Hematopoietic multipotent progenitor cell treated with erythropoietin and hydrocortisone succinate and interleukin-3 and kit ligand, for 6 days (in vitro differentiated cells): ENCODE data around the gene CHRM5.

Experiments
- DNase-seq: peaks from one replicate; pipeline ENCODE4 v3.0.0-alpha.2; 2015

The CHRM5 gene, protein sequence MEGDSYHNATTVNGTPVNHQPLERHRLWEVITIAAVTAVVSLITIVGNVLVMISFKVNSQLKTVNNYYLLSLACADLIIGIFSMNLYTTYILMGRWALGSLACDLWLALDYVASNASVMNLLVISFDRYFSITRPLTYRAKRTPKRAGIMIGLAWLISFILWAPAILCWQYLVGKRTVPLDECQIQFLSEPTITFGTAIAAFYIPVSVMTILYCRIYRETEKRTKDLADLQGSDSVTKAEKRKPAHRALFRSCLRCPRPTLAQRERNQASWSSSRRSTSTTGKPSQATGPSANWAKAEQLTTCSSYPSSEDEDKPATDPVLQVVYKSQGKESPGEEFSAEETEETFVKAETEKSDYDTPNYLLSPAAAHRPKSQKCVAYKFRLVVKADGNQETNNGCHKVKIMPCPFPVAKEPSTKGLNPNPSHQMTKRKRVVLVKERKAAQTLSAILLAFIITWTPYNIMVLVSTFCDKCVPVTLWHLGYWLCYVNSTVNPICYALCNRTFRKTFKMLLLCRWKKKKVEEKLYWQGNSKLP

DNA sequence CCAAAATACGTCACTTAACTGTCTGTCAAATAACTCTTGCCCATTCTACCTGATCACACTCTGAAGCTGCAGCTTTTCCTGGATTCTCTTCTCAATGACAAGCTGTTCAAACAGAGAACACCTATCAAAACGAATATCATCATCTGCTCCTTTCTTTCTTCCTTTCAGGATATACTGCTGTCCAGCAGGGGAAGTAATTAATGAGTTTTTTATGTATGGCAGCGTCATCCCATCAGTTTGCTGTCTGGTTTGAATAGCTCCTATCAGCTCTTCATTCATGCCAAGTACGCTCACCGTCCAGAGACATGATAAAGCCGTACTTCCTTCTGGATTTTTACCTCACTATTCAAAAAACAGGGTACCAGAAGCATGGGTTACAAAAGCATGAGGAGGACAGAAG lies at the start of gene CHRM5:
Gene CHRM5 (plus strand): TSS at position 274 of the 400 bp plus-strand sequence. CDS start 94,221 bp downstream, outside the sequence.
- no peak for DNase-seq

DNA sequence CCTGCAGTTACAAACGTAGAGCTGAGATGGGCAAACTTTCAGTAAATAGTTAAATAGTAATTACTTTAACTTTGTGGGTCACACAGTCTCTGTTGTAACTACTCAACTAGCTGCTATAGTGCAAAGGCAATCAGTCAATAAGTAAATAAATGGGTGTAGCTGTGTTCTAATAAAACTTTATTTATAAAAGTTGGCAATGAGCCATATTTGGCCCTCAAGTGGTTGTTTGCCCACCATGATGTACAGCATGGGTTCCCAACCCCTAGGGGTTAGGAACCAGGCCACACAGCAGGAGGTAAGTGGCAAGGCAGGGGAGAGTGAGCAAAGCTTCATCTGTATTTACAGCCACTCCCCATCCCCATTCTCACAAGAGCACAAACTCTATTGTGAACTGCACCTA lies 44.9 kb upstream of the CHRM5 start:
- no peak for DNase-seq

DNA sequence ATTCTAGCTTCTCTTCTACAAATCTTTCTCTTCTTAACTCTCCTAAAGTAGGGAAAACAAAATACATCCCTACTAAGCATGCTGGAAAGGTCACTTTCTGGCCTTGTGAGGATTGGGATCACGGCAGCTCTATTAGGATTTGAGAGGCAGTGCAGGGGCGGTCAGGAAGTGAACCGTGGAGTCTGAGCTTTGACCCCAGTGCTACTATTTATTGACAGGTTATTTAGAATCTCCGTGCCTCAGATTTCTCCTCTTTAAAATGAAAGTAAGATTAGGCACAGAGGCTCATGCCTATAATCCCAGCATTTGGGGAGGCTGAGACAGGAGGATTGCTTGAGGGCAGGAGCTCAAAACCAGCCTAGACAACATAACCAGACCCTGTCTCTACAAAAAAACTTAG lies 42.0 kb upstream of the CHRM5 start:
- DNase-seq, result no peak

DNA sequence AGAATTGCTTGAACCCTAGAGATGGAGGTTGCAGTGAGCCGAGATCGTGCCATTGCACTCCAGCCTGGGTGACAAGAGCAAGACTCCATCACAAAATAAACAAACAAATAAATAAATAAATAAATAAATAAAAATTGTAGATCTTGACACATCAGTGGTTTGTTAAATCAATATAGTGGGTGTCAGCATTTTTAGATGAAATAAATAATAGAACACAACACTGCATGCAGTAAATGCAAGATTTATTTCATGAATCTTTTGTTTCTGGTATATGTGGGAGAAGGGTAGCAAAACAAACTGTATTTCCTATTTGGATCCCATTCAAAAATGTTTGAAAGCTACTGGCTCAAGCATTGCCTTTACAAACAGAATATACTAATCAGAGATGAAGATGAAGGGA lies 35.6 kb upstream of the CHRM5 start:
- no peak for DNase-seq

DNA sequence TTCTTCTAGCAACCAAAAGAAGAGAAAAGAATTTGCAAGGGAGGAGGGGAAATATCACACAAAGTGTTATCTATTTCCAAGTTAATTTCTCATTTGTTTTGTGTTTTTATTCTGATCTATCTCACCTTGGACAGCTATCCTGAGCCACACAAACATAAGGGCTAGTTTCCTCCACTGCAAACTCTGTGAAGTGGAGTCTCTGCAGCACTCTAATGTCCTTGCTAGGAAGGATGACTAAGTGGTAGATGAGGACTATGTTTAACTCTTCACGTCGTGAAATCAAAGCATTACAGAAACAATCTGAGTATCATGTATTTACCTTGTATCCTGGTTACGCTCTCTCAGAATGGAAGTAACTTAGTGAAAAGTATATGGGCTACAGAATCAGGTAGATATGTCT lies 33.9 kb upstream of the CHRM5 start:
- DNase-seq, result no peak

DNA sequence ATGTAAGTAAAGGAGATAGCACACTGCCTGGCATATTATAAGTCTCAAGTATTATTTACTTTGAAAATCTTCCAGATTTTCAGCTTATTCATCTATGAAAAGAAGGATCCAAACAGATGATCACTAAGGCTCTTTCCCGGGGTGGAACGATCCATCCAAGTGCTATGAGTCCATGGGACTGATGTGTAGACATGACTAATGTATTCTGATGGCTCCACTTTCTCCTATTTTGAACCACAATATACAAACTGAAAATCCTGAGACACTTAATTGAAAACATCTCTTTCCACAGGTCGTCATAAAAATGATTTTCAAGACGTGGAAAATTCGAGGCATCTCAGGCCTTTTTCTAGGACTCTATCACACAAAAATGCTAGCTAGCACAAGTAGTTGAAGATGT lies 33.4 kb upstream of the CHRM5 start:
- no peak for DNase-seq

DNA sequence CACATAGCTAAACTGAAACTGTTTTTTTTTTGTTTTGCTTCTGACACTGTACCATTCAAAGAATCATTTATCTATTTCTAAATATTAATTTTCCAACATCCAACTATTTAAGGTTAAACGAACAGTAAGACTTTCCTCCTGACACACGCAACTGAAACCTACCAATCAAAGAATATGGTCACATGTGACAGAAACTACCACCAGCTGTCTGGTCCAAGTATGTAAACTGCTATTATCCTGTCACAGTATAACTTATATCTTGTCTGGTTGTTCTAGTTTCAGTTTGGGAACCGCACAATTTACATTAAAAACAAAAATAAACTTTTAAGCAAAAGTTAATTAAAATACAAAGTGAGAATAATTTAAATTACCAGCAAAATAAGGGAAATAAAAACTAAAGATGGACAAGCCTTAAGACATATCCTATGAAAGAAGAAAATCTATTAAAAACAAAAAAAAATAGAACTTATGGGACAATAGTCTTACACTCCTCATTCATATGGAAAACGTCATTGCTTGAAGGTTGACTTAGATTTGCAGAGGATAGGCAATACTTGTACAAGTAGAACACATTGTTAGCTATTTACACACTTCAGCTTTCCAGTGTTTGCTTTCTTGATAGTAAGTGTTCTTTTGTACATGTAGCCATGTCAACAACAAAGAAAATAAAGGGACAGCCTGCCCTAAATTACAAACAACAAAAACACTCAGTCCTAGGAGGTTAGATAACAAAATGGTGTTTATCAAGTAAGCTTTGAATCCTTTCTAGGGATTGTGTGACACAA lies 26.8 kb upstream of the CHRM5 start:
- DNase-seq, result no peak

DNA sequence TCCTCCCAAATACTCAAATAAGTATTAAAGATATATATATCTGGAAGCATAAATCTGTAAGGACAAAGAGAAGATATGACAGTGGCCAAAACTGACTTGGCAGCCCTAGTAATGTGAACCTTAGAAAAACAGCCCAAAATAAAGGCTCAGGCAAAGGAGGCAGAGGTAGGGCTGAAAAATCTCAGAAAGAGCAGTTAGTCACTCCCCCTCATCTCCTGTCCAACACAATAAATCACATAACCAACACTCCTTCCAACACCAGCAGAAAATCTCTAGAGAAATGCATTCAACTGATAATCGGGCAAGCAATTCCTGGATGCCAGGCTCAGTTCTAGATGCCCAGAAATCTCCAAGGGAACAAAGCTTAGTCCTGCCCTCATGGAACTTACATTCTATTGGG lies 22.1 kb upstream of the CHRM5 start:
- DNase-seq, result no peak

DNA sequence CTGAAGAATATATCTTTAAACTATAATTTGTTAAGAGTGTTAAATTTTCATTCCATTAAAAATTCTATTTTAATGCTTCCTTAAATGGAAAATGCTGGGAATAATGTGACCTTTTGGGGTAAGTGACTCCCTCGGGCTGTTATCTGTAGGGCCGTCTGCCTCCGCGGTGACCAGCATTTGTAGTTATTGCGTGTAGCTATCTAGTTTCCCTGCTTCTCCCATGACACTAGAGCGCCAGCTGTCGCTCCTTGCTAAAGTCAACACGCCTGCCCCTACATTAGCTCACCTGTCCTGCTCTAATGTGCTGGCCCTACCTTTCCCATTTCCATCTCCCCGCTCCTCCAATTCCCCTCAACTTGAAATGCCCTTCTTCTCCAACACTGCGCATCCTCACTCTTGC lies 12.4 kb upstream of the CHRM5 start:
- DNase-seq, result peak; percentile 87

DNA sequence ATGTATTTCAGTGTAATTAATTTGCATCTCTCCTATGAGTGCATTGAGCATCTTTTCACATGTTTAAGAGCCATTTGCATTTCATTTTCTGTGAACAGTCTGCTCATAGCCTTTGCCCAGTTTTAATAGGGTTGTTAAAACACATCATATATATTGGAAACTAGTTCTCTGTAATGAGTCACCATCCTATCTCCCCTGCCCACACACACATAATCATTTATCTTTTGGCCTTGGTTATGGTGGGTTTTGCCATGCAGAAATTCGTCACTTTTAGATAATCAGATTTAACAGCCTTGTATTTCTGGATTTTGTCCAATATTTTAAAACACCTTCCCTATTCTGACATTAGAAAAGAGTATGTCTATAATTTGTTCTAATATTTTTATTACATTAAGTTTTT lies 11.9 kb upstream of the CHRM5 start:
- peak; percentile 89 for DNase-seq

DNA sequence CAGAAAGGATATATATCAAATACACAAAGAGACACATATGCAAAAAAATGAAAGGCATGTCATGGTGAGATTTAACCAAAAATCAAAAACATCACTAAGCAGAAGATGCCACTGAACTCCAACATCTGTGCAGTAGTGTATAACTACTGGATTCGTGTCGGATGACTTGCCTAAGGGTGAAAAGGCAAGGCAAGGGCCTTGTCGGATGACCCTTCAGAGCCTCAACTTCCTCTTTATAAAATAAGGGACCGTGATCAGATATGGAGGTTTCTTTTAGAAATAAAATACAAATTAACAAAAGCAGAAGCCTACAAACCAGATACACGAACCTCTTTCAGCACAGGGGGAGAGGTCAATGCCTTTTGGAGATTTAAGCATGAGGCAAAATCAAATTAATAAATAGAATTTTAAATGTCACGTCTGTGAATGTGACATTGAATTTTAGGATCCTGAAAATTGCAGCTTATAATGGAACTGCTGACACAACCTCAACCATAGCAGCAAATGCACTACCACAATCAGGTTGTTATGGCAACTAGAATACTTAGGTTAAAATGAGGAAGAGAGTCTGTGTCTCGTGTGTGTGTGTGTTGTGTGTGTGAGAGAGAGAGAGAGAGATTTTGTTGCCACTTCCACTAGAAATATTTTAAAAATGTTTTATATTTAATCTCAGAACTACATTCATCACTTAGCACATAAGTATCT lies 8.3 kb upstream of the CHRM5 start:
- DNase-seq, result peak; percentile 69

DNA sequence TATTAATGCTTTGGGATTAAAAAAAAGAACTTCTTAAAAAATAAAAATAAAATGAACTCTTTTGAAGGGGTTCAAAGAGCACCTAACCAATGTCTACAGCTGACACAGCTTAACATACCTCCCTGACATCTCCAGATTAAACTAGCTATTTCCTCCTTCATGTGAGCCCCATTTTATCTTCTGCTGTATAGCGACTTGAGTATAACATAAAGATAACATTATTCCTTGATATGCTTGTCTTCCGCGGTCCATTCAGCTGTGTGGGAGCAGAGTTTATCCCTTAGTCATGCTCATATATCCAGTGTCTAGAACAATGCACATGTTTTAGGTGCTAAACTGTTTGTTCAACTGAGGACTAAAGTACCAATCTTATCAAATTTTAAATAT lies 7.8 kb upstream of the CHRM5 start:
- DNase-seq, result peak; percentile 64

DNA sequence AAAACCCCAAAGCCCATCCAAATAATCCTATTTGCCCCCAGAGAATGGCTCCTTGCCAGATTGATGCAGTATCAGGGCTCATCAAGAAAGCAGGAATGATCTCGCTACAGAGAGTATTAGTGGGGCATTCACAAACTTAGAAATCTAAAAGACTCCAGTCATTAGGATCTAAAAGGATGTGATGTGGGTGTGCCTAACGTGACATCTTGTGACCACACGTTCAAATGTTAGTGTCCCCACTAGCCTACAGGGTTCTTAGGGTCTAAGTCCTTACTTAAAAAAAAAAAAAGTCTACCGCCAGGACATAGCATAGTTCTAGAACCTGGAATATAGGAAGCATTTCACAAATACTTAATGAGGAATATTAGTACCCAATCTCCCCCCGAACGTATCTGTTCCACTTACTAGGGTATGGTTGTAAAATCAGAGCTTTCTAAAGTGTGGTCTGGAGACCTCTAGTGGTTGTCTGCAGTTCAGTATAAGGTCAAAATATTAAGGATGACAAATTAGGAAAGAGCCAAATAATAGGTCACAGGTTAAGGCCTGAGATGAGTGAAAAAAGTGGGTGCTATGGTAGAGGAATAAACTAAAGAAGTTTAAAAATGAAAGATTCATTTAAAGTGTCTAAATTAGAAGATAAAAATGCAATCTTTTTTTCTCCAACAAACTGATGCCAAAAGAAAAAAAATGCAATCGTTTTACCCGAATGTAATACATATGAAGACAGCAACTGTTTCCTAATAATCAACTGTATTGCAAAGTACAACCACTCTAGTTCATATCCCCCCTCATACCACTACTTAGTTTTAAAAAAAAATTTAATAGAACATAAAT lies 4.2 kb upstream of the CHRM5 start:
- DNase-seq, result peak; percentile 79

DNA sequence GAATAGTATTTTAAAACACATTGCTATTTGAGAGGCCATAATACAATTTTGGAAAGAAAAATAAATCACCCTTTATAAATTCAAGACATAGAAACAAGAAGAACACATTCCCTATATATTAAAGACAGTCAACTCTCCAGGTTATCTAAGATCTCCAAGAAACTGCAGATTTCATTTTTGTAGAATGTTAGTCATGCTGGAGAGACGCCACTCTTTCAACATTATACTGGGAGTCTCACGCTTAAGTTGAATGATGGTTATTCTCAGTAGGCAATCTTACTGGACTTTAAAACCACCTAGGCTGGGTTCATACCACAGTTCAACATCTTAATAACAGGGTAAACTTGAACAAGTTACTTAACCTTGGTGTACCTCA lies 3.6 kb upstream of the CHRM5 start:
- DNase-seq, result no peak

DNA sequence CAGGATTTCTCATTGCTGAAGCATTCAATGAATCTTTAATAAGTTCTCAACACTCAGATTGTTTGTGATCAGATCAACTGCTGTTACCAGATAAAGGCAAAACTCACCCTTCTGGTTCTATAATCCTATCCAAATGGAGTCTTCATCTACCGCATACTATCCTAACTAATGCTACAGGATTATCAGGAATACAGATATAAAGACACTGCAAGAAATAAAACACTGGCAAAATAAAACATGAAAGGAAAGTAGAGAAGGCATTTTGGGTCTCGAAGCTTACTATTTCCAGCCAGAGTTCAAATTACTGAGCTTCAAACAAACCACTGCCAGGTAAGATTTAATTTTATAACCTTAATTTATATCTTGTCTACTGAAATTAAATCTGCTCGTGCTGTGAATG lies 524 bp downstream of the CHRM5 start:
- DNase-seq, result no peak

DNA sequence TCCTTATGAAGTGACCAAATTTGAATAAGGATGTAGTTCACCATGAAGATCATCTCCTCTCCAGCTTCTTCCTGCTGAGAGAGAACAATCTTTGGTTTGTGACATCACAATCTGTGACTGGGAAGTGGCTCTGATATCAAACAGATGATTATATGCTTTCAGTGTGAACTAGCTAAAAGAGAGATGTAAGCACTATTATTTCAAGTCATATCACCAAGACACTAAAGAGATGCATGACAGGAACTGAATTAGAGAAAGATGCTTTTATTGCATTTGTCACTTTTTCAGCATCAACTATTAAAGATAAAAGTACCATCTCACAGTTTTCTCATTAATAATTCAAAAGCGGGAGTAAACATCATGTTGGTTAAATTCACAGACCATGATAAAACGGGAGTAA lies 3.5 kb downstream of the CHRM5 start:
- DNase-seq, result no peak

DNA sequence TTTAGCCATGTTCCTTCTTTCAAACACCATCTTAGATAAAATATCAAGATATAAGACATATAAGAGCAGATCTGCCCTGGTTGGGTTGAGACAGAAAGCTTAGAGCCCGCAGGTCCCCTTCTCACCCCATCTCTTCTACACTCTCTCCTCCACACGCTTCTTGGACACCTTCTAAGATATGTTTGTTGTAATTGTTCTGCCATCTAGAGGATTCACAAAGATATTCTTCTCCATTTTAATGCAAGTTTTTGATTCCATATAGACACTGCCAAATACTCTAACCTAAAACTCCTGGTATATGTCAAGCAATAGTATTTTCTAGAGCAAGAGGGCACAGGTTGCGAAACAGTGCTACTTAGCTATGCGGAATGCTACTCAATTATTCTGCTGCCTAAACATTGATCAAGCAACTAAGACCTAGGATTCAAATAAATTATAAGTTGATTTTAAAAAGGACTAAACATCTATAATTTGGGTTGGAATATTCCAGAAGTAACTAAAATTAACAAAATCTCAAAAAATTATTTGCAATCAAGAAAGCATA lies 6.8 kb downstream of the CHRM5 start:
- peak; percentile 28 for DNase-seq

DNA sequence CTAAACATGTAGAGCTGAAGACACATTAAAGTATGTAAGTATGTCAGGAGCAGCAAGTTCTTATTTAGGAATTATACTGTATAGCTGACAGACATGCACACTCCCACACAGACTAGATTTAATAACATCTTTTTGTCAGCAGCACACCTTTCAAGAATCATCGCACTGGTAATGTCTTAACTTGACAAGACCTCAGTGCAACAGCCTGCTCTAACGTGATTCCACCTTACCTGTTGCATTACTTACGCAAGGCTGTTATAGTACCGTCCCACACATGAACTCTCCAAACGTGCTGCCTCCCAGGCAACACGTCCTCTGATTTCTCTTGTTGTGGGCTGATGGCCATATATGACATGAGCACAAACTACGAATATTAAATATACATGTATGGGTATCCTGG lies 11.9 kb downstream of the CHRM5 start:
- no peak for DNase-seq

DNA sequence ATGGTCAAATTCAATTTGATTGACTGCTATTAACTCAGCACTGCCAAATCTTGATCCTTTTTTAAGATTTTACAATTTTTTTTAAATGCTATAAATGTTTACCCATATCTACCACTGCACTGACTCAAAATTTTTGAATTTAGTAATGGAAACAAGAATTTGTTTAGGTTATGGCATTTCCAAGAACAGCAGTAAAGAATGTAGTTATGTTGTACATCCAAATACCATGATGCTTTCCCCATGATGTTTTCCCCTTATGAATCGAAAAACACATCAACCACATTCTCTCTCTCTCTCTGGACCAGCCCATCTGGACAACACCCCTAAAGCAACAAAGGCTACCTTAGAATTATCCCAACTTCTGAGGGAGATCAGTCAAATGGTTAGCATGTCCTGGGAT lies 14.2 kb downstream of the CHRM5 start:
- DNase-seq, result no peak

DNA sequence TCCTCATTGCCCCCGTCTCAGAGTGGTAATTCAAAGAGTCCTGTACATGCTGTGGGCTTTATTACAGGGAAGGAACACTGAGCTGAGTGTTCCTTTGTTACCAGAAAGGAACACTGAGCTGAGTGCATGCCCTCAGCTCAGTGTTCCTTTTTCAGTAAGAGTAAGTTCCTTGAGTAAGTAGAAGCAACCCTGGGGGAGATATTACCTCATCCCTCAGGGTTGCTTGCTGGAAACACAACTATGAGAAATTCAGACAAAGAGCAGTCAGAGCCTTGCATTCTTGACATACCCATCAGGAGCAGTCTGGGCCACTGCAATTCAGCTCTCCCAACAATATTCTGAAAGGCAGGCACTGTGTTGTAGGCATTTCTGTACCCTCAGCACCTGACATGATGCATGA lies 17.0 kb downstream of the CHRM5 start:
- no peak for DNase-seq

DNA sequence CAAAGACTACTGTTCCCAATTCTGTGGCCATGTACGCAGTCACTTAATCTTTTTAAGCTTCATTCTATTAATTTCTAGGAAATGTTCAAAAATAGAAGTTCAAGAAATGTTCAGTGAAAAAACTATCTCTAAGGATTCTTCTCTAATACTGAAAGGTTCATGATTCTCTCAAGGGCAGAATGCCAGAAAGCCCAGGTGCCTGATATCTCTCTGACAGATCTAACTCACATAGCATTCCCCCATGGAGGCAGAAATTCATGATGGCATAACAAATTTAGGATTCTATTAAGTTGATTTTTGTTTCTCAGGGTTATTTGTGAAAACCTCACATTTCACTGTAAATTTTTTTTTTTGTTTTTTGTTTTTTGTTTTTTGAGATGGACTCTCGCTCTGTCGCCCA lies 17.5 kb downstream of the CHRM5 start:
- DNase-seq, result no peak

DNA sequence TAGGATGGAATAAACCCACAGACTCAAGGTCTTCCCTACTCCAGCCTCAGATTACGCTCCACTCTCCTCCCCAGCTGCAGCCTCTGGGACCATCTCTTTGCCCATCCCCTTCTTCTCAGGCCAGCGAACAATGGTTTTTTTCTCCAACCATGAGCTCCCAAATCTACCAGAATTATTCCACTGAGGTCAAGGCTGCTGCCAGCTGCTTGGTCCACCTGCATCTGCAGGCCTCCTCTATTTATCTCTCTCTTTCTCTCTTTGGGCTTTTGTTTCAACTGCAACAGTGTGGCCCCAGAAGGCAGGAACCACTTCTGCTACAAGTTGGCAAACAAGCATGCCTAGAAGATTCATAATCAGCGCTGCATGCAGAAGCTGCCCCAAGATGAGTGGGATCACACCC lies 19.1 kb downstream of the CHRM5 start:
- no peak for DNase-seq
